ENCODE results near the gene SEC14L2.

The SEC14L2 gene

GRCh38 chr22:30396871-30397655 is at the start of gene SEC14L2:
TSS of gene SEC14L2 (plus strand) at chr22:30397018. CDS start at chr22:30397117, 99 bp downstream.
- DNase-seq (ENCODE audit: low read depth) = no peak

GRCh38 chr22:30347255-30347892 is 49.4 kb upstream of the SEC14L2 start:
- no peak for DNase-seq (ENCODE audit: low read depth)

- DNase-seq (ENCODE audit: low read depth) = no peak
These were observed 48.4 kb upstream of the SEC14L2 start for GRCh38 chr22:30348404-30348803.

GRCh38 chr22:30348809-30349208 is 48.0 kb upstream of the SEC14L2 start:
- no peak for DNase-seq (ENCODE audit: low read depth)

- no peak for DNase-seq (ENCODE audit: low read depth)
These were observed 45.6 kb upstream of the SEC14L2 start for GRCh38 chr22:30351226-30351625.

GRCh38 chr22:30354644-30355043 is 42.2 kb upstream of the SEC14L2 start:
- no peak for DNase-seq (ENCODE audit: low read depth)

GRCh38 chr22:30356449-30357235 is 40.2 kb upstream of the SEC14L2 start, which contains the start of the genes CCDC157 and SF3A1:
TSS of gene CCDC157 (plus strand) at chr22:30357007. CDS start at chr22:30366001, 8,994 bp downstream.
TSS of gene SF3A1 (minus strand) at chr22:30356894. CDS start at chr22:30356792, 102 bp downstream.
- peak; percentile 69 for DNase-seq (ENCODE audit: low read depth)

- DNase-seq (ENCODE audit: low read depth) = no peak
These were observed 39.6 kb upstream of the SEC14L2 start for GRCh38 chr22:30357236-30357570.

- DNase-seq (ENCODE audit: low read depth) = no peak
These were observed 39.1 kb upstream of the SEC14L2 start for GRCh38 chr22:30357650-30358215.

GRCh38 chr22:30358541-30358940 is 38.3 kb upstream of the SEC14L2 start:
- DNase-seq (ENCODE audit: low read depth) = no peak

- no peak for DNase-seq (ENCODE audit: low read depth)
These were observed 34.7 kb upstream of the SEC14L2 start for GRCh38 chr22:30361916-30362650.

- no peak for DNase-seq (ENCODE audit: low read depth)
These were observed 34.1 kb upstream of the SEC14L2 start for GRCh38 chr22:30362651-30363281.

- no peak for DNase-seq (ENCODE audit: low read depth)
These were observed 30.9 kb upstream of the SEC14L2 start for GRCh38 chr22:30365891-30366290.

- DNase-seq (ENCODE audit: low read depth) = no peak
These were observed 28.4 kb upstream of the SEC14L2 start for GRCh38 chr22:30368420-30368819.

GRCh38 chr22:30370641-30371230 is 26.1 kb upstream of the SEC14L2 start:
- no peak for DNase-seq (ENCODE audit: low read depth)

GRCh38 chr22:30371321-30371720 is 25.5 kb upstream of the SEC14L2 start:
- DNase-seq (ENCODE audit: low read depth) = no peak

- no peak for DNase-seq (ENCODE audit: low read depth)
These were observed 24.8 kb upstream of the SEC14L2 start for GRCh38 chr22:30371981-30372380.

- DNase-seq (ENCODE audit: low read depth) = no peak
These were observed 23.9 kb upstream of the SEC14L2 start for GRCh38 chr22:30372915-30373314.

- no peak for DNase-seq (ENCODE audit: low read depth)
These were observed 23.2 kb upstream of the SEC14L2 start for GRCh38 chr22:30373331-30374325.
